Colonic mucosa (tissue), 4 donors: Measurements from ENCODE around the gene SHANK2. TPM values are rescaled to one million over a fixed set of nuclear protein-coding genes. Genes with fewer than 3 reads are reported as not detected.

Experiments used
- DNase-seq: peaks from one replicate; pipeline ENCODE4 v3.0.0-alpha.2; 2020
- H3K27ac ChIP-seq: fragments of 200-600 bp; one replicate; pipeline ENCODE4 v1.8.0; 2021
- H3K27me3 ChIP-seq: fragments of 200-600 bp; one replicate; pipeline ENCODE4 v1.8.0; 2021
- H3K36me3 ChIP-seq: fragments of 200-600 bp; one replicate; pipeline ENCODE4 v1.8.0; 2021
- H3K4me1 ChIP-seq: fragments of 200-600 bp; one replicate; pipeline ENCODE4 v1.8.0; 2021; ENCODE audit warnings: mild to moderate bottlenecking
- H3K4me3 ChIP-seq: fragments of 200-600 bp; one replicate; pipeline ENCODE4 v1.8.0; 2021
- H3K9ac ChIP-seq, 2 donors: one replicate each; pipeline ENCODE4 v1.7.0; 2013; ENCODE audit warnings: control low read depth in 2 of 2, low read depth in 2 of 2, low read length in 2 of 2
- H3K9me3 ChIP-seq: fragments of 200-600 bp; one replicate; pipeline ENCODE4 v1.8.0; 2021
- CTCF ChIP-seq: fragments of 200-600 bp; IDR thresholded peaks from one replicate; pipeline ENCODE4 v1.8.0; 2022; ENCODE audit warnings: antibody characterized with exemption, mild to moderate bottlenecking
- intact Hi-C: fragments of 100-400 bp; cut with DNase I; formaldehyde crosslinking; loops from one replicate; pipeline ENCODE4 v1.14.1; 2022
- total RNA-seq, 2 donors: library from RNA; stranded (reverse); fragmentation: NEBNext Ultra II Directional in 1 of 2; extraction: Animal tissue kit (Norgen Biotek cat#: 25700) in 1 of 2; gene quantifications; one replicate each; pipeline ENCODE4 v1.2.1, GENCODE V29; 2021
- donor health status: healthy.
- donor health status: DM: no; HTN: no; CAD: no.
- donor health status: DM: no; HTN: no; CAD: no.

Gene SHANK2
- total RNA-seq, 2 donors from 2014 or later = 26.0 to 38.1 TPM

GRCh38 chr11:71212871-71213559 is 39.4 kb downstream of the SHANK2 start:
- no peaks in the 10 kb centered on the region for H3K36me3 ChIP-seq
- TF ChIP-seq CTCF = no peak
- intact Hi-C loops = no loop called here
- H3K9me3 ChIP-seq = no peaks in the 10 kb centered on the region
- no peak overlapping the region for H3K4me3 ChIP-seq
- H3K9ac ChIP-seq = no peak overlapping the region
- no peaks in the 10 kb centered on the region for H3K27me3 ChIP-seq
- H3K27ac ChIP-seq = no peak overlapping the region
- H3K4me1 ChIP-seq = no peaks in the 10 kb centered on the region
- no peak for DNase-seq

GRCh38 chr11:71211631-71212030 is 40.7 kb downstream of the SHANK2 start:
- H3K9me3 ChIP-seq = no peaks in the 10 kb centered on the region
- TF ChIP-seq CTCF = no peak
- no peaks in the 10 kb centered on the region for H3K27me3 ChIP-seq
- no peaks in the 10 kb centered on the region for H3K4me1 ChIP-seq
- no peak overlapping the region for H3K4me3 ChIP-seq
- intact Hi-C loops = no loop called here
- no peak overlapping the region for H3K9ac ChIP-seq
- no peak for DNase-seq
- H3K36me3 ChIP-seq = no peaks in the 10 kb centered on the region
- no peak overlapping the region for H3K27ac ChIP-seq

- H3K9me3 ChIP-seq = no peaks in the 10 kb centered on the region
- no peak for DNase-seq
- TF ChIP-seq CTCF = no peak
- no peaks in the 10 kb centered on the region for H3K36me3 ChIP-seq
- H3K27me3 ChIP-seq = no peaks in the 10 kb centered on the region
- no peaks in the 10 kb centered on the region for H3K4me1 ChIP-seq
- no peak overlapping the region for H3K9ac ChIP-seq
- no peak overlapping the region for H3K27ac ChIP-seq
- intact Hi-C loops = no loop called here
- no peak overlapping the region for H3K4me3 ChIP-seq
These were observed 41.5 kb downstream of the SHANK2 start for GRCh38 chr11:71210861-71211260.

GRCh38 chr11:71209656-71210055 is 42.7 kb downstream of the SHANK2 start:
- no peaks in the 10 kb centered on the region for H3K4me1 ChIP-seq
- H3K36me3 ChIP-seq = no peaks in the 10 kb centered on the region
- H3K27me3 ChIP-seq = no peaks in the 10 kb centered on the region
- H3K9ac ChIP-seq = no peak overlapping the region
- H3K27ac ChIP-seq = no peak overlapping the region
- no peak overlapping the region for H3K4me3 ChIP-seq
- H3K9me3 ChIP-seq = no peaks in the 10 kb centered on the region
- intact Hi-C loops = no loop called here
- TF ChIP-seq CTCF = no peak
- DNase-seq = no peak

GRCh38 chr11:71209181-71209580 is 43.2 kb downstream of the SHANK2 start:
- H3K36me3 ChIP-seq = no peaks in the 10 kb centered on the region
- TF ChIP-seq CTCF = no peak
- no peak overlapping the region for H3K27ac ChIP-seq
- no peaks in the 10 kb centered on the region for H3K27me3 ChIP-seq
- no peaks in the 10 kb centered on the region for H3K9me3 ChIP-seq
- no peak overlapping the region for H3K9ac ChIP-seq
- H3K4me1 ChIP-seq = no peaks in the 10 kb centered on the region
- no peak for DNase-seq
- intact Hi-C loops = no loop called here
- H3K4me3 ChIP-seq = no peak overlapping the region
